OCI-LY7 (cell line): ENCODE data around the gene PRPF39. TPM values are rescaled to one million over a fixed set of nuclear protein-coding genes. Genes with fewer than 3 reads are reported as not detected.

Source experiments
- BruUV-seq: library from RNA; stranded (reverse); fragments of 400-500 nt; replicated peaks from 2 replicates; lab custom pipeline; 2021; lab: Mats Ljungman, UMichigan
- CTCF ChIA-PET: fragments of 300-600 bp; sonication (Branson Sonifier 250); formaldehyde crosslinking; loops from one replicate; lab custom pipeline; 2022; ENCODE audit warnings: antibody characterized with exemption; ENCODE audit not compliant: unreplicated experiment; lab: Charles Lee
- POLR2A ChIA-PET: fragments of 300-600 bp; sonication (Branson Sonifier 250); formaldehyde crosslinking; loops from one replicate; lab custom pipeline; 2022; ENCODE audit warnings: antibody characterized with exemption; lab: Charles Lee
- DNase-seq: peaks from one replicate; pipeline ENCODE4 v3.0.0-alpha.2; 2015; ENCODE audit warnings: low spot score
- H2AFZ ChIP-seq: fragments of 200-600 bp; sonication (generic), shearing (Covaris generic); 2 replicates; pipeline ENCODE4 v1.6.1; 2014; ENCODE audit warnings: mild to moderate bottlenecking, antibody characterized with exemption, low read length, moderate library complexity
- H3K27ac ChIP-seq: fragments of 200-600 bp; sonication (generic); 2 replicates; pipeline ENCODE4 v1.5.1; 2014; ENCODE audit warnings: mixed run types, low read depth, mild to moderate bottlenecking, moderate library complexity, low read length, inconsistent platforms; ENCODE audit not compliant: poor library complexity, severe bottlenecking
- H3K36me3 ChIP-seq: fragments of 200-600 bp; sonication (generic); 2 replicates; pipeline ENCODE4 v1.6.1; 2014; ENCODE audit warnings: mild to moderate bottlenecking, antibody characterized with exemption, low read length, moderate library complexity, mixed read lengths; ENCODE audit not compliant: insufficient read depth
- H3K4me1 ChIP-seq: fragments of 200-600 bp; sonication (generic); 2 replicates; pipeline ENCODE4 v1.5.1; 2014; ENCODE audit warnings: mild to moderate bottlenecking, low read length; ENCODE audit not compliant: insufficient read depth, poor library complexity, severe bottlenecking
- H3K4me2 ChIP-seq: fragments of 200-600 bp; sonication (generic); 2 replicates; pipeline ENCODE4 v1.6.1; 2014; ENCODE audit warnings: mild to moderate bottlenecking, low read length
- H3K4me3 ChIP-seq: fragments of 200-600 bp; sonication (generic); 2 replicates; pipeline ENCODE4 v1.5.1; 2014; ENCODE audit warnings: mild to moderate bottlenecking, low read depth, low read length; ENCODE audit not compliant: poor library complexity, severe bottlenecking
- H3K79me2 ChIP-seq: fragments of 200-600 bp; sonication (generic); 2 replicates; pipeline ENCODE4 v1.6.1; 2016; ENCODE audit warnings: low read depth, mild to moderate bottlenecking, low read length, moderate library complexity, mixed read lengths; ENCODE audit not compliant: insufficient read depth
- H3K9me2 ChIP-seq: fragments of 200-600 bp; sonication (generic); 2 replicates; pipeline ENCODE4 v1.6.1; 2016; ENCODE audit warnings: mild to moderate bottlenecking, low read length, mixed read lengths; ENCODE audit not compliant: insufficient read depth
- H3K9me3 ChIP-seq: fragments of 200-600 bp; sonication (generic); 2 replicates; pipeline ENCODE4 v1.6.1; 2014; ENCODE audit warnings: mild to moderate bottlenecking, mixed run types, low read length, mixed read lengths
- H4K20me1 ChIP-seq: fragments of 200-600 bp; sonication (generic); 2 replicates; pipeline ENCODE4 v1.6.1; 2014; ENCODE audit warnings: mild to moderate bottlenecking, antibody characterized with exemption, low read length, moderate library complexity, mixed read lengths; ENCODE audit not compliant: insufficient read depth
- EZH2phosphoT487 ChIP-seq: fragments of 200-600 bp; sonication (generic); IDR thresholded peaks from 2 replicates; pipeline ENCODE4 v1.6.1; 2018; ENCODE audit warnings: low read depth, borderline replicate concordance, mild to moderate bottlenecking, mixed run types, antibody characterized with exemption, low read length, moderate library complexity, mixed read lengths
- intact Hi-C: fragments of 100-400 bp; cut with micrococcal nuclease; formaldehyde crosslinking; loops from one replicate; pipeline ENCODE4 v1.10.0; 2022; ENCODE audit not compliant: unreplicated experiment
- total RNA-seq, 2 experiments: library from RNA; depleted of rRNA in 1 of 2; stranded (reverse); fragments of >200 nt in 1 of 2; shearing (Covaris generic) in 1 of 2; gene quantifications; 2 replicates each; pipeline ENCODE4 v1.2.3, GENCODE V29; 2014 to 2022
- TF ChIP-seq, protein P1 (sequence below): fragments of 200-600 bp; sonication (generic); conservative IDR thresholded peaks from 2 replicates; pipeline ENCODE4 v1.5.1; 2014; ENCODE audit warnings: mild to moderate bottlenecking, antibody characterized with exemption, low read length, moderate library complexity, mixed read lengths

PRPF39 gene
- total RNA-seq, 2 experiments from 2014 or later = 39.5 to 47.8 TPM

GRCh38 chr14:45051180-45051579, 32.7 kb upstream of the PRPF39 start:
- H3K4me3 ChIP-seq = no peak overlapping the region
- no peaks in the 10 kb centered on the region for H3K79me2 ChIP-seq
- TF ChIP-seq EZH2phosphoT487 = no peak
- TF ChIP-seq, protein P1, sequence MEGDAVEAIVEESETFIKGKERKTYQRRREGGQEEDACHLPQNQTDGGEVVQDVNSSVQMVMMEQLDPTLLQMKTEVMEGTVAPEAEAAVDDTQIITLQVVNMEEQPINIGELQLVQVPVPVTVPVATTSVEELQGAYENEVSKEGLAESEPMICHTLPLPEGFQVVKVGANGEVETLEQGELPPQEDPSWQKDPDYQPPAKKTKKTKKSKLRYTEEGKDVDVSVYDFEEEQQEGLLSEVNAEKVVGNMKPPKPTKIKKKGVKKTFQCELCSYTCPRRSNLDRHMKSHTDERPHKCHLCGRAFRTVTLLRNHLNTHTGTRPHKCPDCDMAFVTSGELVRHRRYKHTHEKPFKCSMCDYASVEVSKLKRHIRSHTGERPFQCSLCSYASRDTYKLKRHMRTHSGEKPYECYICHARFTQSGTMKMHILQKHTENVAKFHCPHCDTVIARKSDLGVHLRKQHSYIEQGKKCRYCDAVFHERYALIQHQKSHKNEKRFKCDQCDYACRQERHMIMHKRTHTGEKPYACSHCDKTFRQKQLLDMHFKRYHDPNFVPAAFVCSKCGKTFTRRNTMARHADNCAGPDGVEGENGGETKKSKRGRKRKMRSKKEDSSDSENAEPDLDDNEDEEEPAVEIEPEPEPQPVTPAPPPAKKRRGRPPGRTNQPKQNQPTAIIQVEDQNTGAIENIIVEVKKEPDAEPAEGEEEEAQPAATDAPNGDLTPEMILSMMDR = no peak
- no peaks in the 10 kb centered on the region for H3K4me1 ChIP-seq
- 0 out of 2 replicates have a peak, but pooled peaks cover 1% of the 10 kb centered on the region for H3K9me3 ChIP-seq
- CTCF ChIA-PET = no interaction called here
- no peak overlapping the region for H3K4me2 ChIP-seq
- no peaks in the 10 kb centered on the region for H4K20me1 ChIP-seq
- no peak overlapping the region for H3K27ac ChIP-seq
- intact Hi-C loops = no loop called here
- no peak overlapping the region for H2AFZ ChIP-seq
- POLR2A ChIA-PET = interaction anchor here (1.2 kb wide), 1 partner anchor 67 kb away, joined by 3 read pairs; no protein-coding TSS in a partner anchor
- DNase-seq = no peak
- peaks cover 59% of the 10 kb centered on the region for H3K36me3 ChIP-seq
- no TSS peak for BruUV-seq
- H3K9me2 ChIP-seq = no peaks in the 10 kb centered on the region

DNA sequence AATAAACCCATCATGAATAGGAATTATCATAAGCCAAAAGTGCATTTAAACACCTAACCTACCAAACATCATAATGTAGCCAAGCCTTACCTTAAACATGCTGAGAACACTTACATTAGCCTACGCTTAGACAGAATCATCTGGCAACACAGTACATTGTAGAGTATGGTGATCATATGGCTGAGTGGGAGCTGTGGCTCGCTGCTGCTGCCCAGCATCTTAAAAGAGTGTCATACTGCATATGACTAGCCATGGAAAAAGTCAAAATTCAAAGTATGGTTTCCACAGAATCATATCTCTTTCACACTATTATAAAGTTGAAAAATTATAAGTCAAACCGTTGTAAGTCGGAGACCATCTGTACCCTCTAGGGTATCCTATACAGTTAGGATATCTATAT, 32.0 kb upstream of the PRPF39 start:
- no peak for DNase-seq
- TF ChIP-seq EZH2phosphoT487 = no peak
- TF ChIP-seq, protein P1 = no peak

DNA sequence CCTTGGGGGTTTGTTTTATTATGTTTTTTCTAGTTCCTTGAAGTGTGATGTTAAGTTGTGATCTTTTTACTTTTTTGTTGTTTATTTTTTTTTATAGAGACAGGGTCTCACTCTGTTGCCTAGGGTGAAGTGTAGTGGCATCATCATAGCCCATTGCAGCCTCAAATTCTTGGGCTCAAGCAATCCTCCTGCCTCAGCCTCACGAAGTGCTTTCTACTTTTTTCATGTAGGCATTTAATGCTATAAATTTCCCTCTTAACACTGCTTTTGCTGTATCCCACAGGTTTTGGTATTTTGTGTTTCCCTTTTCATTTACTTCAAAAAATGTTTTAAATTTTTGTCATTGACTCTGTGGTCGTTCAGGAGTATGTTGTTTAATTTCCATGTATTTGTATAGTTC, 26.6 kb upstream of the PRPF39 start:
- no peaks in the 10 kb centered on the region for H3K79me2 ChIP-seq
- DNase-seq = no peak
- H3K4me2 ChIP-seq = no peak overlapping the region
- POLR2A ChIA-PET = interaction anchor here (1.0 kb wide), 1 partner anchor 12 kb away, joined by 3 read pairs; no protein-coding TSS in a partner anchor
- no peaks in the 10 kb centered on the region for H3K4me1 ChIP-seq
- BruUV-seq = no TSS peak
- intact Hi-C loops = no loop called here
- peaks cover 39% of the 10 kb centered on the region for H3K36me3 ChIP-seq
- CTCF ChIA-PET = no interaction called here
- no peaks in the 10 kb centered on the region for H4K20me1 ChIP-seq
- H3K9me3 ChIP-seq = 0 out of 2 replicates have a peak, but pooled peaks cover 6% of the 10 kb centered on the region
- H2AFZ ChIP-seq = no peak overlapping the region
- no peak overlapping the region for H3K27ac ChIP-seq
- H3K9me2 ChIP-seq = peaks cover 5% of the 10 kb centered on the region; the same call in 1 of the 2 replicates
- no peak overlapping the region for H3K4me3 ChIP-seq
- TF ChIP-seq, protein P1 = no peak
- no peak for TF ChIP-seq EZH2phosphoT487

More for the DNA sequence above, 32.0 kb upstream of the PRPF39 start:
- Histone ChIP-seq H3K27ac (no peak overlapping the region), H2AFZ (no peak overlapping the region), H3K4me1 (no peaks in the 10 kb centered on the region), H3K4me2 (no peak overlapping the region), H3K4me3 (no peak overlapping the region), H3K79me2 (no peaks in the 10 kb centered on the region), H3K36me3 (peaks cover 57% of the 10 kb centered on the region), H3K9me2 (no peaks in the 10 kb centered on the region), H4K20me1 (no peaks in the 10 kb centered on the region), H3K9me3 (0 out of 2 replicates have a peak, but pooled peaks cover 6% of the 10 kb centered on the region)
- intact Hi-C loops = no loop called here
- ChIA-PET POLR2A (interaction anchor here (1.2 kb wide), 1 partner anchor 67 kb away, joined by 3 read pairs; no protein-coding TSS in a partner anchor), CTCF (no interaction called here)
- no TSS peak for BruUV-seq
